GM13977 (cell line): ENCODE measurements around the gene CFL1.

Experiments
- DNase-seq: peaks from one replicate; pipeline ENCODE4 v3.0.0; 2012; ENCODE audit warnings: low spot score
- CTCF ChIP-seq: IDR thresholded peaks from 2 replicates; pipeline ENCODE4 v1.5.1; 2012; ENCODE audit warnings: mild to moderate bottlenecking, control low read depth; ENCODE audit not compliant: insufficient read depth; ENCODE audit errors: extremely low read depth, missing control alignments
- in situ Hi-C: fragments of 300-500 bp; cut with MboI; formaldehyde crosslinking; loops from one replicate; pipeline ENCODE4 v1.12.0; 2022; ENCODE audit warnings: low sequenced_read_pairs, low pct_unique_long_range_greater_than_20kb, mixed read lengths, inconsistent platforms; ENCODE audit not compliant: unreplicated experiment

The CFL1 gene

GRCh38 chr11:65814131-65814985 is 43.6 kb downstream of the CFL1 start:
- no peak for DNase-seq
- no peak for TF ChIP-seq CTCF
- in situ Hi-C loops, result loop anchor here (10.0 kb wide), 1 partner anchor 100 kb away; the partner anchor contains the start of gene KAT5

- in situ Hi-C loops, result loop anchor here (10.0 kb wide), 1 partner anchor 97 kb away; the partner anchor contains the start of gene KAT5
- DNase-seq, result no peak
- no peak for TF ChIP-seq CTCF
These were observed 46.1 kb downstream of the CFL1 start for GRCh38 chr11:65811764-65812475.

- TF ChIP-seq CTCF, result no peak
These were observed 47.7 kb downstream of the CFL1 start for GRCh38 chr11:65810046-65810868.

GRCh38 chr11:65809496-65809895 is 48.5 kb downstream of the CFL1 start:
- no peak for TF ChIP-seq CTCF
- no peak for DNase-seq
- in situ Hi-C loops, result no loop called here

More at GRCh38 chr11:65810046-65810868, 47.7 kb downstream of the CFL1 start:
- in situ Hi-C loops, result loop anchor here (10.0 kb wide), 1 partner anchor 95 kb away; the partner anchor contains the start of gene KAT5
- no peak for DNase-seq

GRCh38 chr11:65808744-65809341 is 49.1 kb downstream of the CFL1 start:
- TF ChIP-seq CTCF, result no peak
- in situ Hi-C loops, result no loop called here
- no peak for DNase-seq

- no peak for TF ChIP-seq CTCF
- in situ Hi-C loops, result no loop called here
- no peak for DNase-seq
These were observed 51.0 kb downstream of the CFL1 start for GRCh38 chr11:65806979-65807378.
